Liver (tissue), 2 donors: ENCODE measurements around the gene NOL4L.

Experiments used
- TF ChIP-seq, protein P1 (sequence below): fragments of 150-350 bp; IDR thresholded peaks from 2 replicates; pipeline ENCODE4 v1.5.1; 2017; ENCODE audit warnings: improper control_type of control experiment, low read depth, low read length; ENCODE audit not compliant: missing input control
- TF ChIP-seq, protein P2 (sequence below): IDR thresholded peaks from 2 replicates; pipeline ENCODE4 v1.6.1; 2016; ENCODE audit warnings: antibody characterized with exemption
- TF ChIP-seq, protein P3 (sequence below): IDR thresholded peaks from 2 replicates; pipeline ENCODE4 v1.6.1; 2016; ENCODE audit warnings: antibody characterized with exemption, mild to moderate bottlenecking
- donor health status: healthy.

DNA sequence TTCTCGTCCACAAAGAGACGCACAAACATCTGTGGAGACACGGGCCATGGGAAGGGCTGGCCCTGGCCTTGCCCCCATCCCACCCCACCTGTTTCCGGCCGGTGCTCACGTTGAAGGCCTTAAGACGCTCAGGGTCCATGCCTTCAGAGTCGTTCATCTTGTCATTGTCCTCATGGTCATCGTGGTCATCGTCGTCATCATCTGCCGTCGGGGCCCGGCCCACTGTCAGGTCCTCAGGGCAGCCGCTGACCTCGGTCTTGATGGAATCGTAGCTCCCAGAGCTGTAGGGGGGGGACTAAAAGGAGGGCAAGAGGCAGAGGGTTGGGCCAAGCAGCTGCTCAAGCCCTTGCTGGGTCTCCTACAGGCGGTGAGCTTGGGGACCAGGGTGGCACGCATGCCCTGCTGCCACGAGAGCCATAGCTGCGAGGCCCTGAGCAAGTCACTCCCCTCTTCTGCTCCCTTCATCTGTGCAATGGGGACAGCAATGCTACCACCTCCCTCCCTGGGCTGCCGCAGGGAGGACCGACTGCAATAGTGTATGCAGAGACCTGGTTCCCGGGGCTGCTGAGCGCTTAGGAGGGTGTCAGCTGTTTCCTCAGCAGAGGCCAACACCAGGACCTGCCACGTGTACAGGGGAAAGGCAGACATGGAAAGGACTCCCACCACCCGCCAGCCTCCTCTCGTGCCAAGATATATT, 131.5 kb downstream of the NOL4L start:
- TF ChIP-seq, protein P1, sequence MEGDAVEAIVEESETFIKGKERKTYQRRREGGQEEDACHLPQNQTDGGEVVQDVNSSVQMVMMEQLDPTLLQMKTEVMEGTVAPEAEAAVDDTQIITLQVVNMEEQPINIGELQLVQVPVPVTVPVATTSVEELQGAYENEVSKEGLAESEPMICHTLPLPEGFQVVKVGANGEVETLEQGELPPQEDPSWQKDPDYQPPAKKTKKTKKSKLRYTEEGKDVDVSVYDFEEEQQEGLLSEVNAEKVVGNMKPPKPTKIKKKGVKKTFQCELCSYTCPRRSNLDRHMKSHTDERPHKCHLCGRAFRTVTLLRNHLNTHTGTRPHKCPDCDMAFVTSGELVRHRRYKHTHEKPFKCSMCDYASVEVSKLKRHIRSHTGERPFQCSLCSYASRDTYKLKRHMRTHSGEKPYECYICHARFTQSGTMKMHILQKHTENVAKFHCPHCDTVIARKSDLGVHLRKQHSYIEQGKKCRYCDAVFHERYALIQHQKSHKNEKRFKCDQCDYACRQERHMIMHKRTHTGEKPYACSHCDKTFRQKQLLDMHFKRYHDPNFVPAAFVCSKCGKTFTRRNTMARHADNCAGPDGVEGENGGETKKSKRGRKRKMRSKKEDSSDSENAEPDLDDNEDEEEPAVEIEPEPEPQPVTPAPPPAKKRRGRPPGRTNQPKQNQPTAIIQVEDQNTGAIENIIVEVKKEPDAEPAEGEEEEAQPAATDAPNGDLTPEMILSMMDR: no peak
- TF ChIP-seq, protein P2, sequence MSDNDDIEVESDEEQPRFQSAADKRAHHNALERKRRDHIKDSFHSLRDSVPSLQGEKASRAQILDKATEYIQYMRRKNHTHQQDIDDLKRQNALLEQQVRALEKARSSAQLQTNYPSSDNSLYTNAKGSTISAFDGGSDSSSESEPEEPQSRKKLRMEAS: no peak
- TF ChIP-seq, protein P3, sequence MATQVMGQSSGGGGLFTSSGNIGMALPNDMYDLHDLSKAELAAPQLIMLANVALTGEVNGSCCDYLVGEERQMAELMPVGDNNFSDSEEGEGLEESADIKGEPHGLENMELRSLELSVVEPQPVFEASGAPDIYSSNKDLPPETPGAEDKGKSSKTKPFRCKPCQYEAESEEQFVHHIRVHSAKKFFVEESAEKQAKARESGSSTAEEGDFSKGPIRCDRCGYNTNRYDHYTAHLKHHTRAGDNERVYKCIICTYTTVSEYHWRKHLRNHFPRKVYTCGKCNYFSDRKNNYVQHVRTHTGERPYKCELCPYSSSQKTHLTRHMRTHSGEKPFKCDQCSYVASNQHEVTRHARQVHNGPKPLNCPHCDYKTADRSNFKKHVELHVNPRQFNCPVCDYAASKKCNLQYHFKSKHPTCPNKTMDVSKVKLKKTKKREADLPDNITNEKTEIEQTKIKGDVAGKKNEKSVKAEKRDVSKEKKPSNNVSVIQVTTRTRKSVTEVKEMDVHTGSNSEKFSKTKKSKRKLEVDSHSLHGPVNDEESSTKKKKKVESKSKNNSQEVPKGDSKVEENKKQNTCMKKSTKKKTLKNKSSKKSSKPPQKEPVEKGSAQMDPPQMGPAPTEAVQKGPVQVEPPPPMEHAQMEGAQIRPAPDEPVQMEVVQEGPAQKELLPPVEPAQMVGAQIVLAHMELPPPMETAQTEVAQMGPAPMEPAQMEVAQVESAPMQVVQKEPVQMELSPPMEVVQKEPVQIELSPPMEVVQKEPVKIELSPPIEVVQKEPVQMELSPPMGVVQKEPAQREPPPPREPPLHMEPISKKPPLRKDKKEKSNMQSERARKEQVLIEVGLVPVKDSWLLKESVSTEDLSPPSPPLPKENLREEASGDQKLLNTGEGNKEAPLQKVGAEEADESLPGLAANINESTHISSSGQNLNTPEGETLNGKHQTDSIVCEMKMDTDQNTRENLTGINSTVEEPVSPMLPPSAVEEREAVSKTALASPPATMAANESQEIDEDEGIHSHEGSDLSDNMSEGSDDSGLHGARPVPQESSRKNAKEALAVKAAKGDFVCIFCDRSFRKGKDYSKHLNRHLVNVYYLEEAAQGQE: no peak
